Upper lobe of left lung (tissue), 4 donors: ENCODE results near the gene PLPPR3.

Experiments
- CTCF ChIP-seq, 6 experiments: fragments of 450-650 bp in 4 of 6; fragments of 200-600 bp in 2 of 6; sonication (generic) in 2 of 6; IDR thresholded peaks; one replicate each; pipeline ENCODE4 v1.5.1; 2016 to 2019; ENCODE audit warnings: antibody characterized with exemption in 6 of 6
- POLR2A ChIP-seq, 4 donors: fragments of 450-650 bp; IDR thresholded peaks; one replicate each; pipeline ENCODE4 v1.5.1; 2016 to 2017; ENCODE audit warnings: antibody characterized with exemption in 4 of 4, mild to moderate bottlenecking in 2 of 4
- POLR2AphosphoS5 ChIP-seq, 2 donors: sonication (generic); formaldehyde crosslinking; IDR thresholded peaks; one replicate each; pipeline ENCODE4 v1.5.1; 2017; ENCODE audit warnings: antibody characterized with exemption in 2 of 2

- TF ChIP-seq CTCF (IDR thresholded peaks at IDR 0.05), result no peak
- no peak for TF ChIP-seq POLR2A (IDR thresholded peaks at IDR 0.05)
- no peak for TF ChIP-seq POLR2AphosphoS5 (IDR thresholded peaks at IDR 0.05)
Observed at GRCh38 chr19:807627-808422, 13.9 kb downstream of the PLPPR3 start.
